Hepatocyte (in vitro differentiated cells): ENCODE data around the gene NAA15. TPM values are rescaled to one million over a fixed set of nuclear protein-coding genes. Genes with fewer than 3 reads are reported as not detected.

ENCODE experiments used
- DNase-seq: peaks from one replicate; pipeline ENCODE4 v3.0.0-alpha.2; 2016; ENCODE audit warnings: low spot score
- H2AFZ ChIP-seq: fragments of 200-600 bp; sonication (generic); 2 replicates; pipeline ENCODE4 v1.6.0; 2016; ENCODE audit warnings: antibody characterized with exemption, mild to moderate bottlenecking
- H3K27ac ChIP-seq: fragments of 200-600 bp; sonication (generic); 2 replicates; pipeline ENCODE4 v1.5.1; 2016; ENCODE audit warnings: mild to moderate bottlenecking
- H3K27me3 ChIP-seq: fragments of 200-600 bp; sonication (generic); 2 replicates; pipeline ENCODE4 v1.6.1; 2016
- H3K36me3 ChIP-seq: fragments of 200-600 bp; sonication (generic); replicated peaks from 2 replicates; pipeline ENCODE4 v1.5.1; 2016; ENCODE audit warnings: low read depth; ENCODE audit not compliant: insufficient read depth
- H3K4me1 ChIP-seq: fragments of 200-600 bp; sonication (generic); 2 replicates; pipeline ENCODE4 v1.5.1; 2016; ENCODE audit warnings: mild to moderate bottlenecking, moderate library complexity; ENCODE audit not compliant: insufficient read depth
- H3K4me2 ChIP-seq: fragments of 200-600 bp; sonication (generic); 2 replicates; pipeline ENCODE4 v1.6.0; 2016
- H3K4me3 ChIP-seq: fragments of 200-600 bp; sonication (generic); 2 replicates; pipeline ENCODE4 v1.5.1; 2016; ENCODE audit warnings: mild to moderate bottlenecking
- H3K79me2 ChIP-seq: fragments of 200-600 bp; sonication (generic); 2 replicates; pipeline ENCODE4 v1.6.0; 2017; ENCODE audit warnings: mild to moderate bottlenecking
- H3K9me2 ChIP-seq: fragments of 200-600 bp; sonication (generic); replicated peaks from 2 replicates; pipeline ENCODE4 v1.6.0; 2017; ENCODE audit warnings: mild to moderate bottlenecking; ENCODE audit not compliant: insufficient read depth
- H3K9me3 ChIP-seq: fragments of 200-600 bp; sonication (generic); 2 replicates; pipeline ENCODE4 v1.5.1; 2016; ENCODE audit warnings: low read depth, mild to moderate bottlenecking
- H4K20me1 ChIP-seq: fragments of 200-600 bp; sonication (generic); 2 replicates; pipeline ENCODE4 v1.6.0; 2016; ENCODE audit warnings: mild to moderate bottlenecking; ENCODE audit not compliant: insufficient read depth, poor library complexity, severe bottlenecking
- CTCF ChIP-seq: fragments of 200-600 bp; sonication (generic); IDR thresholded peaks from 2 replicates; pipeline ENCODE4 v1.5.1; 2016; ENCODE audit warnings: antibody characterized with exemption, mild to moderate bottlenecking; ENCODE audit not compliant: poor library complexity
- EZH2 ChIP-seq: fragments of 200-600 bp; sonication (generic); IDR thresholded peaks from 2 replicates; pipeline ENCODE4 v1.6.1; 2016; ENCODE audit warnings: antibody characterized with exemption, mild to moderate bottlenecking, borderline replicate concordance
- EZH2phosphoT487 ChIP-seq: fragments of 200-600 bp; sonication (generic); IDR thresholded peaks from one replicate; pipeline ENCODE4 v1.6.1; 2018; ENCODE audit warnings: antibody characterized with exemption, mild to moderate bottlenecking, low read depth, moderate library complexity; ENCODE audit not compliant: unreplicated experiment, severe bottlenecking
- WGBS: methylation state at CpG from one replicate; pipeline ENCODE4 v1.1.6; 2016; ENCODE audit warnings: low lambda C conversion rate; ENCODE audit errors: missing lambda C conversion rate; 5-methylcytosine and 5-hydroxymethylcytosine counted together
- polyA plus RNA-seq: library from polyadenylated mRNA; unstranded; fragments of >200 nt; fragmentation: Nextera tagmentation; extraction: Ambion mirVana; gene quantifications from 2 replicates; pipeline ENCODE4 v1.2.1, GENCODE V29; 2016
- total RNA-seq: library from RNA; depleted of rRNA; stranded (reverse); fragments of >200 nt; gene quantifications from 2 replicates; pipeline ENCODE4 v1.2.3, GENCODE V29; 2014

Gene NAA15
- total and polyA plus RNA-seq, 2 experiments from 2014 or later: 15.3 to 29.6 TPM

DNA sequence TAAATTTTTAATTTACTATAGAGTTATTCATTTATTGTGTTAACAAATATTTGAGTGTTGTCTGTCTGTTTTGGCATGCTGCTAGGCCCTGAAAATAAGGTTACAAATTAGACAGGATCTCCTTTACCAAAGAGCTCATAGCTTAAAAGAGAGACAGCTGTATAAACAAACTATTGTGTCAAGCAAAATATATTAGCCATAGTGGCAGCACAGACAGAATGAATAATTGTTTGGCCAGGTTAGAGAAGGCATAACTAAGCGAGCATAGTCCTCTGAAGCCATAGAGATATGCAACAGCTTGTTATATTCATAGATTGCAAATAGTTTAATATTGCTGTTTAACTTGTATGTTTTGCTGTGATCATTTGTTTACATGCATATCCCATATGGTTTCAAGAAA is 67.7 kb downstream of the NAA15 start:
- H3K79me2 ChIP-seq: no peaks in the 10 kb centered on the region
- H4K20me1 ChIP-seq: no peaks in the 10 kb centered on the region
- H3K9me3 ChIP-seq: no peaks in the 10 kb centered on the region
- H2AFZ ChIP-seq: no peak overlapping the region
- TF ChIP-seq CTCF (no peak), EZH2 (no peak), EZH2phosphoT487 (no peak)
- H3K27ac ChIP-seq: no peak overlapping the region
- H3K4me1 ChIP-seq: no peaks in the 10 kb centered on the region
- H3K27me3 ChIP-seq: no peaks in the 10 kb centered on the region
- H3K4me2 ChIP-seq: no peak overlapping the region
- no peak overlapping the region for H3K4me3 ChIP-seq
- no peaks in the 10 kb centered on the region for H3K9me2 ChIP-seq
- DNase-seq: no peak
- no peaks in the 10 kb centered on the region for H3K36me3 ChIP-seq
- 82% methylated on average over 1 of the region's 1 CpG for WGBS

- Histone ChIP-seq H3K9me2 (no peaks in the 10 kb centered on the region), H2AFZ (no peak overlapping the region), H3K4me2 (no peak overlapping the region), H4K20me1 (no peaks in the 10 kb centered on the region), H3K4me3 (no peak overlapping the region), H3K27ac (no peak overlapping the region), H3K9me3 (no peaks in the 10 kb centered on the region), H3K36me3 (no peaks in the 10 kb centered on the region), H3K4me1 (no peaks in the 10 kb centered on the region), H3K79me2 (no peaks in the 10 kb centered on the region), H3K27me3 (no peaks in the 10 kb centered on the region)
- TF ChIP-seq EZH2phosphoT487 (no peak), CTCF (no peak), EZH2 (no peak)
- no peak for DNase-seq
- WGBS: 95% methylated on average over 1 of the region's 1 CpG
Observed at GRCh38 chr4:139374251-139374650, 72.9 kb downstream of the NAA15 start.

- Histone ChIP-seq H3K36me3 (no peaks in the 10 kb centered on the region), H3K4me3 (no peak overlapping the region), H3K4me2 (no peak overlapping the region), H3K27ac (no peak overlapping the region), H3K9me2 (no peaks in the 10 kb centered on the region), H4K20me1 (no peaks in the 10 kb centered on the region), H3K79me2 (no peaks in the 10 kb centered on the region), H3K4me1 (no peaks in the 10 kb centered on the region), H3K27me3 (no peaks in the 10 kb centered on the region), H3K9me3 (no peaks in the 10 kb centered on the region), H2AFZ (no peak overlapping the region)
- WGBS: 98% methylated on average over 4 of the region's 4 CpGs
- TF ChIP-seq CTCF (no peak), EZH2 (no peak), EZH2phosphoT487 (no peak)
- no peak for DNase-seq
Observed at GRCh38 chr4:139386421-139386820, 85.1 kb downstream of the NAA15 start.

GRCh38 chr4:139389102-139389501 is 87.8 kb downstream of the NAA15 start:
- no peaks in the 10 kb centered on the region for H4K20me1 ChIP-seq
- H3K9me3 ChIP-seq: no peaks in the 10 kb centered on the region
- no peak overlapping the region for H3K4me2 ChIP-seq
- H3K36me3 ChIP-seq: no peaks in the 10 kb centered on the region
- no peaks in the 10 kb centered on the region for H3K4me1 ChIP-seq
- TF ChIP-seq EZH2 (no peak), EZH2phosphoT487 (no peak), CTCF (no peak)
- no peak overlapping the region for H3K27ac ChIP-seq
- H3K79me2 ChIP-seq: no peaks in the 10 kb centered on the region
- no peaks in the 10 kb centered on the region for H3K27me3 ChIP-seq
- DNase-seq: no peak
- no peaks in the 10 kb centered on the region for H3K9me2 ChIP-seq
- no peak overlapping the region for H3K4me3 ChIP-seq
- H2AFZ ChIP-seq: no peak overlapping the region
